ENCODE data around the gene MYH9. TPM values are rescaled to one million over a fixed set of nuclear protein-coding genes. Genes with fewer than 3 reads are reported as not detected.
A peak's percentile ranks its signal among the peaks of the same experiment; 100 is the strongest.

The MYH9 gene
- total RNA-seq, 1 donor from 2014 or later = 32.2 TPM

- FAIRE-seq (no peak), DNase-seq (ENCODE audit: low spot score in 2 of 2) (no peak)
Measured at GRCh38 chr22:36334081-36334820, 53.5 kb downstream of the MYH9 start.

DNA sequence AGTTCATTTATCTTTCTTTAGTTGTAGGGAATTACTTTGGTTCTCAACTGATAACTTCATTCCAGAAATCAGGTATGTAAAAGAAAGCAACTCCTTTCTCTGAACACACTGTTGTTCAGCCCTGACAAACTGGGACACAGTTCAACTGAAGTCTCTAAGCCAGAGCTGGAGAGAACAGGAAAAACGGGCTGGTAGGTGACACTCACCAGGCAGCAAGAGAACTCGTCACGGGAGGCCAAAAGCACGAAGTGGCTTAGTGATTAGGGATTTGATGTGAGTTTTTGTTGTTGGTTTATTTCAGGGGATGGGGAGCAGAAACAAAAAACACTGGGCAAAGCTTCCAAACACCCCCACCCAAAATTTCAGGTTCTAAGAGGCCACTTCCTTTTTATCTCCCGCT lies 54.1 kb downstream of the MYH9 start:
- FAIRE-seq (no peak), DNase-seq (ENCODE audit: low spot score in 2 of 2) (no peak)

DNA sequence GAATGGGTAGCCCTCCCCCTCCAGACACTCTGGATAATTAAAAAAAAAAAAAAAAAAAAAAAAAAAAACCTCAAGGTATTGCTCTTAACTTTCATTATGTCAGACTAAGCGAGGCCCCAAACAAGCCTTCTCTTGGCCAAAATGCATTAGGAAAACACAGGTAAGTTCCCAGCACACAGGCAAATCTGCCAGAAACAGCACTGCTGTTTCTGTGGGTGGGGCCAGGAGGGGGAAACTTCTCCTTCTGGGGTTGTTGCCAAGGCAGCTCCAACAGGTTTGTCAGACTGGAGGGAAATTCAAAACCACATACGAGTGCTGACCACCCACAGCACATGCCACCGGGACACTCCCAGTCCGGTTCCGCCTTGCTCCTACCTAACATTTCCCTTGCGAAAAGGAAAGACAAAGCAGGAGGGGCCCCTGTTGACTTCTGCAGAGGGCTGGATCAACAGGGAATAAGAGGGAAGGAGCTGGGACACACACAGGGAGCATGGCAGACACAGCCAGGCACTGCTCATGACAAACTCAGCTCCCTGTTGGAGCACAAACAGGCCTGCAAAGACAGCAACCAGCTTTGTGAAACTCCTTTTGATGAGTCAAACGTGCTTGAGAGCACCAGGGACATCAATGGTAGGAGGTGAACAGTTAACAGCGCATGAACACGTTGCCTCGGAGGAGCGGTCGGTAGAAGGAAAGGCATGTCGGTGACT lies 55.0 kb downstream of the MYH9 start:
- no peak for FAIRE-seq
- no peak for DNase-seq (ENCODE audit: low spot score in 2 of 2)

DNA sequence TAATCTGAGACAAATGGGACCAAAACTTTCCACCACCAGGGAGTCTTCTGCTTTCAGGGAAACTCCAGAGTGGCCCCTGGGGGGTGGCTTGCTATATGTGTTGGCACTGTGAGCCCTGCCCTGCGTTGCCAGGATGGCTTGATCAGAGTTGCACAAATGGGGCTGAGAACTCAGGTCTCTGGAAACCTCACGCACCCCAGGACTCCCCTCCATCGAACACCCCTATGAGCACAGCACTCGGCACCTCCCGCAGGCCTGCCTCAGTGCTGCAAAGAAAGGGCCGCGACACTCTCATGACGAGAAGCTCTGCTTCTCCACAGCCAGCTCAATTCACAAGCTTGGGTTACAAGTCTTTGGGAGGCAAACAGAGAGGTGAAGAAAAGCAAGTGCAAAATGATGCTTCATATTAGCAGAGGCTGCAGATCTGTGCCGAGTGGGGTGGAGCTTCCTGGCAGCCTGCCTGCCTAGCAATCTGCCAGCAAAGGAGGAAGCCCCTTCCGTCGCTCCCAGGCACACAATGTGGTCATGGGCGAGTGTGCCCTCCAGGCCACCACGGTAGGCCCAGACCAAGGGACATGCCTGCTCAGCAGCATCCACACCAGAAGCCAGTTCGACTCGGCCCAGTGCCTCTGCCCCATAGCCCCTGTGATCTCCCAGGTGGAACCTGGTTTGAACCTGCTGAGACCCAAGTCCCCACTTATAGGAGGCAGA lies 55.7 kb downstream of the MYH9 start:
- no peak for FAIRE-seq
- DNase-seq (ENCODE audit: low spot score in 2 of 2) = no peak

- FAIRE-seq = no peak
- DNase-seq (ENCODE audit: low spot score in 2 of 2) = peak in 1 of 2 donors; percentile 70
Measured at GRCh38 chr22:36331306-36331911, 56.4 kb downstream of the MYH9 start.

DNA sequence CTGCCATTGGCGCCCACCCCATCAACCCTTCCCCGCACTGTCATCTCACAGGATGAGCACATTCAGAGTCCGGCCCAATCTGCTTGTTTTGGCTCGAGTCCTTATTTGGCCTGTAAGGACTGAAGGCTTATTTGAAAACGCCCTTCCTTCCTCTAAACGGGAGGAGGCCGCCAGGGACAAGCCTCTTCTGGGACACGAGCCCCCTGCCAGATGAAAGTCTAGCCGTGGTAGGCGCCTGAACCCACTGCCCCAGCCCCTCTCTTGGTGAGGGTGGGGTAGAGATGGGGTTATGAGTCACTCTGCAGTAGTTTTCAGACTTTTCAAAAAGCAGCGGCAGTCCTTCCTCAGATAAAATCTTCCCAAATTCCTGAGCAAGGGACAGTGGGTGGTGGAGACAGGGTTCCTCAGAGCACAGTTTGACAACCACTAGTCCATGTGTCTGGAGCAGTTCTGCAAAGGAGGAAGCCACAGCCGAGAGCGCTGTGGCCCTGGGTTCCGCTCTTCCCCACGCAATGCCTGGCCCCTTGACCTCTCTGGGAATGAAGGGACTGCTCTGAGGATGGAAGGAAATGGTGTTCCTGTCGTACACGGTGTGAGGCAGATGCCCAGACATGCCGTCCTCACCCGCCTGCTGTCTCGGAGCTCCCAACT lies 57.0 kb downstream of the MYH9 start:
- DNase-seq (ENCODE audit: low spot score in 2 of 2) (no peak), FAIRE-seq (no peak)

DNA sequence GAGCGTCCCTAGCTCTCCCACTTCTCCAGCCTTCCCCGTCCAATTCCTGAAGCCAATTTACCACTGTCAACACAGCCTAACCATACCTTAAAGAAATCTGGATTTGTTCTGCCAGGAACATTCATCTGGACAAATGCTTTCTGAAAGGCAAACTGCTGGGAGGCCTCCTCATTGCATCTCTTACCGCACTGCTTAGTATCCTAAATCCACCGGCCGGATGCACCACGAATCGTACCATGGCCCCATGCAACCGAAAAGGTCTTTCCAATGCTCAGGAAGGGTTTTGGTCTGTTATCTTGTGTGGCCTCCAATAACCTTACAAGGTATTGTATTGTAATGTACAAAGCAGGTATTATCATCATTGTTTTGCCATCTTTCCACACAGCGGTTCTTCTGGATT lies 57.6 kb downstream of the MYH9 start:
- FAIRE-seq (no peak), DNase-seq (ENCODE audit: low spot score in 2 of 2) (no peak)

GRCh38 chr22:36329254-36330078 lies 58.3 kb downstream of the MYH9 start:
- DNase-seq (ENCODE audit: low spot score in 2 of 2) (no peak), FAIRE-seq (no peak)

GRCh38 chr22:36328635-36329253 lies 59.0 kb downstream of the MYH9 start:
- DNase-seq (ENCODE audit: low spot score in 2 of 2) = no peak
- no peak for FAIRE-seq

DNA sequence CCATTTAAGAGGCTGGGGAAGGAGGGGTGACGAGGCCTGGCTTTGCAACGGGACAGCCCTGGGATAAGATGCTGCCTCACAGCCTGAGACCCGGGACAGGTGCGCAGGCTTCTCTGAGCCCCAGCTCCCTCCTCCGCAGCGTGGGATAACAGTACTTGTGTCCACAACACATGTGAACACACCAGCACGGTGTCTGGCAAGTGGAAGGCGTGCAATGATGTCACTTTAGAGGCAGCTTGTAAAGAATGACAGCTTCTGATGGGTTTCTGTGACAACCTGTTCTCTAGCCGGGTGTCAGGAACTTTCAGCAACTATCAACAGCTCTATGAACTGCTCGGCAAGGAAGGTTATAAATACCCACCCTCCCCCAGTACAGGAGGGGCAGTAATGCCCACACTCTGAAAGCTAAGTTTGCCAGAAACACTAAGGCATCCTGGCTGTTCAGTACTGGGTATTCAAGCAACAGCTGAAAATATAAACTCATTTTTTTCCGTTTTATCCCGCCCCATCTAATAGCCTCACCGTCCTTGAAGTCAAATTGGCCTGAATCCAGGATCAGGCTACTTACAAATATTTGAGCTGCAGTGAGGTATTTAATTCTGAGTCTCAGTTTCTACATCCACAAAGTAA lies 59.7 kb downstream of the MYH9 start:
- DNase-seq (ENCODE audit: low spot score in 2 of 2) (no peak), FAIRE-seq (no peak)

DNA sequence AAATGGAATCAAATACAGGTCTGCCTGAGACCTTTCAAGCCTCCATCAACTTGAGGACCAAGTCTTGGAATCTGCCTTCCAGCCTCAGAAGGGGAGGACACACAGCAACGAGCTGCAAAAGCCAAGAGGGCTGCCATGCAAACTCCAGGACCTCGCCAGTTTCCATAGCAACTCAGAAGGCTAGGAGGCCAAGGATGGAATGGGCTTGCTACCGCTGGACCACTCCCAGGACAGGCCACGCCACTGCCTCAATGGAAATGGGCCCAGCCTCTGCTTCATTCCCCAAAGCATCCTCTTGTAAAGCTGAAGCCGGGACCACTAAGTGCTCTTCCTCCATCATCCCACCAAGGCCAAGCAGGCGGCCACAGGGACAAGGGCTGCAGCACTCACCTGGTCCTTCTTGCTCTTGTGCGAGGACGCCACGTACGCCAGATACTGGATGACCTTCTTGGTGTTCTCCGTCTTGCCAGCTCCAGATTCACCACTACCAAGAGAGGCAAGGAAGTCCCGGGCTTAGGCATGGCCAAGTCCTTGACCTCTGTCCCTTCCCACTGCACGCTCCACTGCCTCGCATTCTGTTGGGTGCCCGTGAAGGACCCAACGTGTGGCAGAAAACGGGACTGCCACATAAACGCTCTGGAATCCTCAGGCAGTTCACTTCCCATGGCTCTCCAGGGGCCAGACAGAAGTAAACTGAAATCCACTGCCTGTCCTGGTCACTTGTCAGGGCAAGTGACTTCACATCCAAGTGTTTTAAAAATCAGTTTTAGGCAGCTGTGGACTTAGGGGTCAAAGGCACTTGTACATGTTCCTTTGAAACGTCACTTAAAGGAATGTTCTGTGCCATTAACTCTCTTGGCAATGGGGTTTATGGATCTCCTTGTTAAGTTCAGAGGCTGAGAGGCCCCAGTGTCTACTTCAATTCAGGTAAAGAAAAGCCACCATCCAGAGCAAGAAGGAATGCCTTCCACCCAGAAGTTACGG lies 61.3 kb downstream of the MYH9 start:
- no peak for DNase-seq (ENCODE audit: low spot score in 2 of 2)
- FAIRE-seq = no peak

DNA sequence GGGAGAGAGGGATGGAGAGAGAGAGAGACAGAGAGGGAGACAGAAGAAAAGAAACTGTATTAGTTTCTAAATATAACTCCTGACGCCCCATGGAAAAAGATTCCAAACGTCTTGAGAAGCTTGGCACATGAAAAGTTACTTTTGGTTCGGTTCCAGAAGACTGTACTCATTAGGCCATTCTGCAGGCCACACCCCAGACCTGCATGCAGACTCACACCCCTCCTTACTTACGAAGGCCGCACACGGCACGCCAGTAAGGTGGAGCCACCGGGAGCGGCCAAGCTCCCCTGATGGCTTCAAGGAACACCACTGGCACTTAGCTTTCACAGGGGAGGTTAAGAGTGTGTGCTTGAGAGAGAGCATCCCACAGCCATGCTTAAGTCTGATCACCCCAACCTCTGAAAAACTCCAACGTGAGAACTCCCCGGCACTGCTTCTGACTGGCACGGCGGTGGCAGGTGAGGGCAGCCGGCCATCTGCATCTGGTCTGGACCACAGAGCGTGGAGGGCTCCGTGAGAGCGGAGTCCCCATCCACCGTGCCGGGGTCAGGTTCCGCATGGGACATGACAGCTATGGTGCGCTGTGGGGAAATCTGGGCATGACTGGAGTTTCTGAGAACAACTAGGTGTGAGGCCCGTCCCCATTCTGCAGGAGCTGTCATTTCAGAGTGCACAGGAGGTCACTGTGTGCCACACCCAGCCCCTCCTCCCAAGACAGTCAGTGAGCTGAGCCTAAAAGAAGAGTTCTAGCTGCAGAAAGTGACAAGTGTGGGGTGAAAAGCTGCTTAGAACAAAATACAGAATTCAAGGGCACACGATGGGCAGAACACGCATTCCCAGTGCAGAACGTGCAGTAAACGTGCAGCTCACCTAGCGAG lies 62.4 kb downstream of the MYH9 start:
- FAIRE-seq = no peak

GRCh38 chr22:36324414-36324813 lies 63.4 kb downstream of the MYH9 start:
- FAIRE-seq (no peak), DNase-seq (ENCODE audit: low spot score in 2 of 2) (no peak)

More for the DNA sequence above, 62.4 kb downstream of the MYH9 start:
- DNase-seq (ENCODE audit: low spot score in 2 of 2) = no peak

- DNase-seq (ENCODE audit: low spot score in 2 of 2) (no peak), FAIRE-seq (no peak)
Measured at GRCh38 chr22:36323855-36324331, 63.9 kb downstream of the MYH9 start.

- no peak for FAIRE-seq
- DNase-seq (ENCODE audit: low spot score in 2 of 2) = peak; percentile 53 to 69
Measured at GRCh38 chr22:36323182-36323854, 64.4 kb downstream of the MYH9 start.

DNA sequence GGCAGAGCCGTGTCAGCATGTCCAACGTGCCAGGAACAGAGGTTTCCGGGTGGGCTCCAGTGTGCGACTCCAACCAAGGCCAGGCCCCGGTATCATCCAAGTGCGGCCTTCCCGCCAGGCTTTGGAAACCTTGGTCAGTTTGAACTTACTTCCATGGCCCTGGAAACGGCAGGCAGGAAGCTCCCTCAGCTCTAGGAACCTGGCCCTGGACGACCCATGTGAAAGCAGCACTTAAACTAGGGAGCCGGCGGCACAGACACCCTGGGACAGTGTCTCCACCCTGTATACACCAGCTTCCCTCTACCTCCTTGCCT lies 65.2 kb downstream of the MYH9 start:
- FAIRE-seq (no peak), DNase-seq (ENCODE audit: low spot score in 2 of 2) (no peak)

All from frontal cortex (tissue), 4 donors.